ENCODE results near the gene GABRB1.

GRCh38 chr4:47095884-47096283, 64.5 kb downstream of the GABRB1 start:
- TF ChIP-seq, protein P1, sequence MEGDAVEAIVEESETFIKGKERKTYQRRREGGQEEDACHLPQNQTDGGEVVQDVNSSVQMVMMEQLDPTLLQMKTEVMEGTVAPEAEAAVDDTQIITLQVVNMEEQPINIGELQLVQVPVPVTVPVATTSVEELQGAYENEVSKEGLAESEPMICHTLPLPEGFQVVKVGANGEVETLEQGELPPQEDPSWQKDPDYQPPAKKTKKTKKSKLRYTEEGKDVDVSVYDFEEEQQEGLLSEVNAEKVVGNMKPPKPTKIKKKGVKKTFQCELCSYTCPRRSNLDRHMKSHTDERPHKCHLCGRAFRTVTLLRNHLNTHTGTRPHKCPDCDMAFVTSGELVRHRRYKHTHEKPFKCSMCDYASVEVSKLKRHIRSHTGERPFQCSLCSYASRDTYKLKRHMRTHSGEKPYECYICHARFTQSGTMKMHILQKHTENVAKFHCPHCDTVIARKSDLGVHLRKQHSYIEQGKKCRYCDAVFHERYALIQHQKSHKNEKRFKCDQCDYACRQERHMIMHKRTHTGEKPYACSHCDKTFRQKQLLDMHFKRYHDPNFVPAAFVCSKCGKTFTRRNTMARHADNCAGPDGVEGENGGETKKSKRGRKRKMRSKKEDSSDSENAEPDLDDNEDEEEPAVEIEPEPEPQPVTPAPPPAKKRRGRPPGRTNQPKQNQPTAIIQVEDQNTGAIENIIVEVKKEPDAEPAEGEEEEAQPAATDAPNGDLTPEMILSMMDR (IDR thresholded peaks at IDR 0.05; ENCODE audit: low read length) = no peak
- TF ChIP-seq EZH2phosphoT487 (IDR thresholded peaks at IDR 0.05; ENCODE audit: low read length) = no peak
